Thoracic aorta (tissue), 2 donors: ENCODE results near the gene STOML1. TPM values are rescaled to one million over a fixed set of nuclear protein-coding genes. Genes with fewer than 3 reads are reported as not detected.

Experiments used
- ATAC-seq: fragments of 150-250 bp; one replicate; pipeline ENCODE4 v1.8.0; 2017; ENCODE audit warnings: low read depth; ENCODE audit not compliant: insufficient number of reproducible peaks, low FRiP score
- DNase-seq: peaks from one replicate; pipeline ENCODE4 v3.0.0-alpha.2; 2020; ENCODE audit warnings: low spot score
- H3K27ac ChIP-seq, 2 donors: fragments of 200-600 bp; sonication (generic); 1 replicate in 1 of 2; 2 replicates in 1 of 2; pipeline ENCODE4 v1.5.1; 2016; ENCODE audit warnings: mild to moderate bottlenecking in 2 of 2, moderate library complexity in 2 of 2
- H3K27me3 ChIP-seq: fragments of 200-600 bp; sonication (generic); replicated peaks from 2 replicates; pipeline ENCODE4 v1.6.0; 2016; ENCODE audit warnings: mild to moderate bottlenecking; ENCODE audit not compliant: insufficient read depth
- H3K36me3 ChIP-seq: fragments of 200-600 bp; sonication (generic); one replicate; pipeline ENCODE4 v1.5.1; 2016
- H3K4me1 ChIP-seq, 2 donors: fragments of 200-600 bp; sonication (generic); 1 replicate in 1 of 2; 2 replicates in 1 of 2; pipeline versions ENCODE4 v1.5.1 to v1.6.0; 2016; ENCODE audit warnings: low read depth in 2 of 2, mild to moderate bottlenecking in 1 of 2; ENCODE audit not compliant: control insufficient read depth in 1 of 2
- H3K4me3 ChIP-seq: fragments of 200-600 bp; sonication (generic); 2 replicates; pipeline ENCODE4 v1.5.1; 2016; ENCODE audit warnings: mild to moderate bottlenecking
- H3K9me3 ChIP-seq: fragments of 200-600 bp; sonication (generic); 2 replicates; pipeline ENCODE4 v1.5.1; 2016
- CTCF ChIP-seq: fragments of 200-600 bp; sonication (generic); IDR thresholded peaks from one replicate; pipeline ENCODE4 v1.5.1; 2019; ENCODE audit warnings: antibody characterized with exemption
- total RNA-seq, 2 donors: library from RNA; depleted of rRNA; stranded (reverse); fragments of >200 nt; gene quantifications; one replicate each; pipeline versions ENCODE4 v1.1.0 to v1.2.3, GENCODE V29; 2016

STOML1 gene
- total RNA-seq, 2 donors from 2014 or later, result 23.6 to 37.9 TPM

GRCh38 chr15:73930790-73931281, 61.3 kb downstream of the STOML1 start:
- Histone ChIP-seq H3K9me3 (no peaks in the 10 kb centered on the region), H3K4me3 (peak overlapping the region; percentile 85), H3K27ac (peak overlapping the region; percentile 97), H3K36me3 (no peaks in the 10 kb centered on the region), H3K4me1 (peaks cover 34 to 68% of the 10 kb centered on the region in 2 donors), H3K27me3 (no peaks in the 10 kb centered on the region)
- ATAC-seq, result peak; percentile 10
- peak; percentile 80 for DNase-seq
- no peak for TF ChIP-seq CTCF

DNA sequence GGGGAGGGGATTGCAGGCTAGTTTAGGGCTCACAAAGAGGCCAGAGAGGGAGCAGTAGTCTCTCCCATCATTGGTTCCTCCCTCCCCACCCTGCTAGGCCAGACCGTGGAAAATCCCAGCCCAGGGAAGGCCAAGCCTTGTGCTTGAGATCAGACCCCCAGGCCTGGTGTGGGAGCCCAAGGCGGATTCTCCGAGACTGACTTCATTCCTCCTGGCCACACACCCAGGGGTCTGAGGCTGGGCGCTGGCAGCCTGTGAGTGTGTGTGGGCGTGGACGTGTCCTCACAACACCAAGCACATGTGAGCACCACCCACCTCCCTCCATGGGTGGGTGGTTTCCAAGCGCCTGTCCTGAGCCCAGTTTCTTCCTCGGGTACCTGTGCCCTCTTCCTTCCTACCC, 61.7 kb downstream of the STOML1 start:
- no peak for TF ChIP-seq CTCF
- Histone ChIP-seq H3K27me3 (no peaks in the 10 kb centered on the region), H3K9me3 (no peaks in the 10 kb centered on the region), H3K4me3 (peak overlapping the region; percentile 85), H3K36me3 (no peaks in the 10 kb centered on the region), H3K27ac (peak overlapping the region; percentile 97), H3K4me1 (peaks cover 34 to 68% of the 10 kb centered on the region in 2 donors)
- ATAC-seq (peak; percentile 33), DNase-seq (no peak)

- Histone ChIP-seq H3K4me3 (peak overlapping the region; percentile 85), H3K27ac (peak overlapping the region; percentile 97), H3K36me3 (no peaks in the 10 kb centered on the region), H3K4me1 (peaks cover 39 to 73% of the 10 kb centered on the region in 2 donors), H3K27me3 (no peaks in the 10 kb centered on the region), H3K9me3 (no peaks in the 10 kb centered on the region)
- DNase-seq (no peak), ATAC-seq (no peak)
- TF ChIP-seq CTCF, result no peak
These were observed 63.0 kb downstream of the STOML1 start for GRCh38 chr15:73928971-73929627.

Other genes with a start within 250 kb of the STOML1 start
- gene INSYN1, start 238.9 kb downstream of the STOML1 start, total RNA-seq, result 10 to 100 TPM; 10.6 to 15.2 TPM
- not detected for gene TBC1D21, start 118.7 kb downstream of the STOML1 start, total RNA-seq
- 100 to 1,000 TPM; 164 to 321 TPM for gene LOXL1, start 65.8 kb downstream of the STOML1 start, total RNA-seq
- 100 to 1,000 TPM in 1 of 2 donors, 10 to 100 TPM in 1; 77.2 to 138 TPM for gene PML, start 2.4 kb upstream of the STOML1 start, total RNA-seq
- gene GOLGA6A, start 90.3 kb upstream of the STOML1 start, total RNA-seq, result under 1 TPM; 0.14 to 0.42 TPM
- gene ISLR2, start 138.3 kb upstream of the STOML1 start, total RNA-seq, result not detected
- 100 to 1,000 TPM in 1 of 2 donors, 10 to 100 TPM in 1; 76.8 to 323 TPM for gene ISLR, start 181.4 kb upstream of the STOML1 start, total RNA-seq
- under 1 TPM in 1 of 2 donors, not detected in 1; 0.28 TPM for gene STRA6, start 210.5 kb upstream of the STOML1 start, total RNA-seq
- gene CCDC33, start 244.0 kb upstream of the STOML1 start, total RNA-seq, result not detected